ENCODE data around the gene B3GNT8. TPM values are rescaled to one million over a fixed set of nuclear protein-coding genes. Genes with fewer than 3 reads are reported as not detected.
"Not testable (repeated sequence)": the region's sequence is repeated elsewhere in the genome, so short reads cannot be mapped to it uniquely, and the experiment has no call there.

The B3GNT8 gene
- 0.35 and 1.5 TPM in 2 replicates for total RNA-seq
- long read RNA-seq, partial matches to known transcripts, result 1 of 1 reads
- long read RNA-seq, other reads (novel, unspliced or antisense), result 0 of 1 reads

GRCh38 chr19:41426952-41427646 is at the start of gene B3GNT8:
B3GNT8 (minus strand) TSS chr19:41427374; CDS start chr19:41426778, 596 bp downstream.
- no peaks in the 10 kb centered on the region for H3K9me3 Mint-ChIP-seq (ENCODE audit: unreplicated experiment)
- peaks cover 13% of the 10 kb centered on the region for H3K4me1 Mint-ChIP-seq (ENCODE audit: unreplicated experiment)
- TF ChIP-seq CTCF (IDR thresholded peaks at IDR 0.05), result no peak
- DNase-seq (ENCODE audit: extremely low spot score, unreplicated experiment), result no peak
- H3K27ac Mint-ChIP-seq (ENCODE audit: unreplicated experiment), result peak within 1 kb of the TSS; percentile 78
- H3K27me3 Mint-ChIP-seq (ENCODE audit: unreplicated experiment), result no peaks in the 10 kb centered on the region
- H3K4me3 Mint-ChIP-seq (ENCODE audit: unreplicated experiment), result peak within 1 kb of the TSS; percentile 53
- H3K36me3 Mint-ChIP-seq (ENCODE audit: unreplicated experiment), result peaks cover 7% of the 10 kb centered on the region

- H3K27me3 Mint-ChIP-seq (ENCODE audit: unreplicated experiment), result peaks cover 15% of the 10 kb centered on the region
- H3K4me1 Mint-ChIP-seq (ENCODE audit: unreplicated experiment), result no peaks in the 10 kb centered on the region
- no peak for TF ChIP-seq CTCF (IDR thresholded peaks at IDR 0.05)
- H3K9me3 Mint-ChIP-seq (ENCODE audit: unreplicated experiment), result no peaks in the 10 kb centered on the region
- H3K4me3 Mint-ChIP-seq (ENCODE audit: unreplicated experiment), result no peak overlapping the region
- H3K36me3 Mint-ChIP-seq (ENCODE audit: unreplicated experiment), result no peaks in the 10 kb centered on the region
- no peak for DNase-seq (ENCODE audit: extremely low spot score, unreplicated experiment)
- no peak overlapping the region for H3K27ac Mint-ChIP-seq (ENCODE audit: unreplicated experiment)
Observed at GRCh38 chr19:41476583-41476982, 49.4 kb upstream of the B3GNT8 start.

GRCh38 chr19:41463257-41464256 is 36.4 kb upstream of the B3GNT8 start:
- H3K27me3 Mint-ChIP-seq (ENCODE audit: unreplicated experiment), result peaks cover 60% of the 10 kb centered on the region
- not testable (repeated sequence) for H3K4me1 Mint-ChIP-seq (ENCODE audit: unreplicated experiment); H3K36me3 Mint-ChIP-seq (ENCODE audit: unreplicated experiment); DNase-seq (ENCODE audit: extremely low spot score, unreplicated experiment); H3K9me3 Mint-ChIP-seq (ENCODE audit: unreplicated experiment); H3K4me3 Mint-ChIP-seq (ENCODE audit: unreplicated experiment); H3K27ac Mint-ChIP-seq (ENCODE audit: unreplicated experiment)

- TF ChIP-seq CTCF (IDR thresholded peaks at IDR 0.05), result no peak
- Mint-ChIP-seq H3K9me3 (ENCODE audit: unreplicated experiment) (no peaks in the 10 kb centered on the region), H3K4me3 (ENCODE audit: unreplicated experiment) (no peak overlapping the region), H3K4me1 (ENCODE audit: unreplicated experiment) (no peaks in the 10 kb centered on the region), H3K27ac (ENCODE audit: unreplicated experiment) (no peak overlapping the region), H3K27me3 (ENCODE audit: unreplicated experiment) (peaks cover 66% of the 10 kb centered on the region), H3K36me3 (ENCODE audit: unreplicated experiment) (no peaks in the 10 kb centered on the region)
- DNase-seq (ENCODE audit: extremely low spot score, unreplicated experiment), result peak; percentile 62
Observed at GRCh38 chr19:41462497-41462896, 35.3 kb upstream of the B3GNT8 start.

GRCh38 chr19:41457241-41457640 is 30.1 kb upstream of the B3GNT8 start:
- Mint-ChIP-seq H3K27ac (ENCODE audit: unreplicated experiment) (no peak overlapping the region), H3K36me3 (ENCODE audit: unreplicated experiment) (no peaks in the 10 kb centered on the region), H3K9me3 (ENCODE audit: unreplicated experiment) (no peaks in the 10 kb centered on the region), H3K4me3 (ENCODE audit: unreplicated experiment) (no peak overlapping the region), H3K27me3 (ENCODE audit: unreplicated experiment) (peaks cover 44% of the 10 kb centered on the region), H3K4me1 (ENCODE audit: unreplicated experiment) (no peaks in the 10 kb centered on the region)
- no peak for DNase-seq (ENCODE audit: extremely low spot score, unreplicated experiment)
- TF ChIP-seq CTCF (IDR thresholded peaks at IDR 0.05), result no peak

Data from osteocyte (in vitro differentiated cells).